Measurements from ENCODE around the gene CLEC10A. TPM values are rescaled to one million over a fixed set of nuclear protein-coding genes. Genes with fewer than 3 reads are reported as not detected.
"Not testable (repeated sequence)": the region's sequence is repeated elsewhere in the genome, so short reads cannot be mapped to it uniquely, and the experiment has no call there.

CLEC10A gene
- total and polyA plus RNA-seq, 7 donors: 9.1 to 17.6 (median 15.3) TPM

DNA sequence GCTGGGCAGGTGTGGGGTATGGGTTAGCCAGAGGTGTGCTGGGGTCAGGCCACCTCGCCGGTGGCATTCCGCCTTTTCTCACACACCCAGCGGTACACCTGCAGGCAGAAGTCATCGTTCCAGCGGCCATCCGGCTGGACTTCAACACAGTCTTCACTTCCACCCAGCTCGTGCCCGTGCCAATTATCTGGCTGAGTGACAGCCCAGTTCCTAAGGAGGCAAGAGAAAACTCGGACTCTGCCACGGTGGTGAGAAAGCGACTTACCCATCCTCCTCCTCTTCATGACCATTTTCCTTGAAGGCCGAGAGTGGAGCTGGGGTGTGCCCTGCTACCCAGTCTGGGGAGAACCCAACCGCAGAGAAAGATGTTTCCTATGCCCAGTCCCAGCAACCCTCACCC lies 21.5 kb upstream of the CLEC10A start:
- H3K4me1 ChIP-seq: no peaks in the 10 kb centered on the region
- 86 to 91% methylated on average over 14 of the region's 14 CpGs for WGBS, 2 donors
- no peak for TF ChIP-seq POLR2AphosphoS5 (IDR thresholded peaks at IDR 0.05)
- no peak for TF ChIP-seq POLR2A (IDR thresholded peaks at IDR 0.05)
- TF ChIP-seq EP300 (IDR thresholded peaks at IDR 0.05): no peak
- no peak for TF ChIP-seq CTCF (IDR thresholded peaks at IDR 0.05)
- DNase-seq: no peak
- H3K9me3 ChIP-seq: no peaks in the 10 kb centered on the region
- no peaks in the 10 kb centered on the region for H3K27me3 ChIP-seq
- H3K4me3 ChIP-seq: no peak overlapping the region
- H3K27ac ChIP-seq: no peak overlapping the region
- H3K36me3 ChIP-seq: no peaks in the 10 kb centered on the region
- intact Hi-C loops (cut with DNase I): no loop called here

DNA sequence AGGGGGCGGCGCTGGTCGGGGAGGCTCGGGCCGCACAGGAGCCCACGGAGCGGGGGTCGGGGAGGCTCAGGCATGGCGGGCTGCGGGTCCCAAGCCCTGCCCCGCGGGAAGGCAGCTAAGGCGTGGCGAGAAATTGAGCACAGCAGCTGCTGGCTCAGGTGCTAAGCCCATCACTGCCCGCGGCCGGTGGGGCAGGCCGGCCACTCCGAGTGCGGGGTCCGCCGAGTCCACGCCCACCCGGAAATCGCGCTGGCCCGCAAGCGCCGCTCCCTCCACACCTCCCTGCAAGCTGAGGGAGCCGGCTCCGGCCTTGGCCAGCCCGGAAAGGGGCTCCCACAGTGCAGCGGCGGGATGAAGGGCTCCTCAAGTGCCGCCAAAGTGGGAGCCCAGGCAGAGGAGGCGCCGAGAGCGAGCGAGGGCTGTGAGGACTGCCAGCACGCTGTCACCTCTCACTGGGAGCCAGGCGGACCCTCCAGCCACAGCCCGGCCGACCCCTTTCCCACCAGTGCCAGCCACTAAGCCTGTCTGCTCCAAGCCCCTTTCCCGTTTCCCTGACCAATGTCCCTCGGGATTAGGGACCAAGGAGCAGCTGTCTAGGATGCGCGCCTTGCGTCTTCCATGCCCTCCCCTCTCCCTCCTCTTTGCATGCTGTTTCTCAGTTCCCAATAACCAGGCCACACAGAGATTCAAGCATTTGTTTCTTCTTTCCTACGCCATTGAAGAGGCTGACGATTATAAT lies 20.8 kb upstream of the CLEC10A start:
- DNase-seq; H3K36me3 ChIP-seq; H3K27me3 ChIP-seq; H3K4me1 ChIP-seq; H3K4me3 ChIP-seq; H3K27ac ChIP-seq; intact Hi-C loops (cut with DNase I); H3K9me3 ChIP-seq: not testable (repeated sequence)
- WGBS, 2 donors: 91 to 94% methylated on average over 50 of the region's 50 CpGs

GRCh38 chr17:7098802-7099459 lies 18.9 kb upstream of the CLEC10A start:
- Histone ChIP-seq H3K4me1 (no peaks in the 10 kb centered on the region), H3K36me3 (no peaks in the 10 kb centered on the region), H3K27me3 (no peaks in the 10 kb centered on the region), H3K4me3 (no peak overlapping the region), H3K9me3 (no peaks in the 10 kb centered on the region), H3K27ac (no peak overlapping the region)
- intact Hi-C loops (cut with DNase I): no loop called here
- DNase-seq: no peak
- TF ChIP-seq EP300 (IDR thresholded peaks at IDR 0.05): no peak
- TF ChIP-seq CTCF (IDR thresholded peaks at IDR 0.05): no peak
- no peak for TF ChIP-seq POLR2AphosphoS5 (IDR thresholded peaks at IDR 0.05)
- TF ChIP-seq POLR2A (IDR thresholded peaks at IDR 0.05): no peak
- WGBS, 2 donors: 80 to 87% methylated on average over 13 of the region's 13 CpGs

GRCh38 chr17:7097940-7098339 lies 17.9 kb upstream of the CLEC10A start:
- Histone ChIP-seq H3K27ac (no peak overlapping the region), H3K4me1 (no peaks in the 10 kb centered on the region), H3K9me3 (no peaks in the 10 kb centered on the region), H3K36me3 (no peaks in the 10 kb centered on the region), H3K4me3 (no peak overlapping the region), H3K27me3 (no peaks in the 10 kb centered on the region)
- TF ChIP-seq POLR2AphosphoS5 (IDR thresholded peaks at IDR 0.05): no peak
- TF ChIP-seq POLR2A (IDR thresholded peaks at IDR 0.05): no peak
- no peak for TF ChIP-seq EP300 (IDR thresholded peaks at IDR 0.05)
- no peak for TF ChIP-seq CTCF (IDR thresholded peaks at IDR 0.05)
- 59% methylated on average over 5 of the region's 5 CpGs for WGBS, 2 donors
- no peak for DNase-seq
- intact Hi-C loops (cut with DNase I): no loop called here

GRCh38 chr17:7095625-7096024 lies 15.6 kb upstream of the CLEC10A start:
- Histone ChIP-seq H3K27me3 (peaks cover 0 to 9% (median 0%) of the 10 kb centered on the region in 3 donors), H3K4me3 (no peak overlapping the region), H3K4me1 (no peaks in the 10 kb centered on the region), H3K27ac (no peak overlapping the region), H3K9me3 (no peaks in the 10 kb centered on the region), H3K36me3 (no peaks in the 10 kb centered on the region)
- intact Hi-C loops (cut with DNase I): no loop called here
- 91 to 98% methylated on average over 1 of the region's 1 CpG for WGBS, 2 donors
- peak in 1 of 4 donors; percentile 11 for TF ChIP-seq POLR2AphosphoS5 (IDR thresholded peaks at IDR 0.05)
- TF ChIP-seq EP300 (IDR thresholded peaks at IDR 0.05): no peak
- DNase-seq: no peak

All from sigmoid colon (tissue), 7 donors.